Osteocyte (in vitro differentiated cells): ENCODE measurements around the gene TRIM5. TPM values are rescaled to one million over a fixed set of nuclear protein-coding genes. Genes with fewer than 3 reads are reported as not detected.

Experiments used
- total RNA-seq: library from RNA; stranded (reverse); gene quantifications from 2 replicates; pipeline ENCODE4 v1.2.1, GENCODE V29; 2021

TRIM5 gene
- total RNA-seq, 1 donor from 2014 or later, result 47.3 TPM

Other genes with a start within 250 kb of the TRIM5 start
- not detected in 2 replicates for gene OR51I1, start 243.6 kb downstream of the TRIM5 start, total RNA-seq
- gene OR51I2, start 235.8 kb downstream of the TRIM5 start, total RNA-seq, result not detected in 2 replicates
- not detected in 2 replicates for gene OR52D1, start 196.4 kb downstream of the TRIM5 start, total RNA-seq
- not detected in 2 replicates for gene UBQLN3, start 175.1 kb downstream of the TRIM5 start, total RNA-seq
- 0.32 and 0.39 TPM in 2 replicates for gene UBQLNL, start 168.4 kb downstream of the TRIM5 start, total RNA-seq
- not detected in 2 replicates for gene OR52H1, start 136.5 kb downstream of the TRIM5 start, total RNA-seq
- not detected in 2 replicates for gene OR52B6, start 104.2 kb downstream of the TRIM5 start, total RNA-seq
- gene TRIM6, start 88.4 kb downstream of the TRIM5 start, total RNA-seq, result 1.9 TPM in 2 replicates
- gene TRIM34, start 60.1 kb downstream of the TRIM5 start, total RNA-seq, result 4.6 and 5.6 TPM in 2 replicates
- gene TRIM22, start 4.7 kb upstream of the TRIM5 start, total RNA-seq, result 136 and 138 TPM in 2 replicates
- gene OR56B1, start 51.4 kb upstream of the TRIM5 start, total RNA-seq, result not detected in 2 replicates
- gene OR52N4, start 69.2 kb upstream of the TRIM5 start, total RNA-seq, result not detected in 2 replicates
- not detected in 2 replicates for gene OR52N5, start 98.3 kb upstream of the TRIM5 start, total RNA-seq
- not detected in 2 replicates for gene OR52N1, start 106.2 kb upstream of the TRIM5 start, total RNA-seq
- not detected in 2 replicates for gene OR52N2, start 123.8 kb upstream of the TRIM5 start, total RNA-seq
- not detected in 2 replicates for gene OR52E6, start 156.8 kb upstream of the TRIM5 start, total RNA-seq
- gene OR52E8, start 172.6 kb upstream of the TRIM5 start, total RNA-seq, result not detected in 2 replicates
- gene OR52E4, start 195.6 kb upstream of the TRIM5 start, total RNA-seq, result not detected in 2 replicates
- gene OR52E5, start 208.1 kb upstream of the TRIM5 start, total RNA-seq, result not detected in 2 replicates